ENCODE results near the gene BRAF. TPM values are rescaled to one million over a fixed set of nuclear protein-coding genes. Genes with fewer than 3 reads are reported as not detected.
"Not testable (repeated sequence)": the region's sequence is repeated elsewhere in the genome, so short reads cannot be mapped to it uniquely, and the experiment has no call there.

BRAF gene
- total RNA-seq, 4 donors from 2014 or later = 43.5 to 56.5 (median 49.5) TPM

DNA sequence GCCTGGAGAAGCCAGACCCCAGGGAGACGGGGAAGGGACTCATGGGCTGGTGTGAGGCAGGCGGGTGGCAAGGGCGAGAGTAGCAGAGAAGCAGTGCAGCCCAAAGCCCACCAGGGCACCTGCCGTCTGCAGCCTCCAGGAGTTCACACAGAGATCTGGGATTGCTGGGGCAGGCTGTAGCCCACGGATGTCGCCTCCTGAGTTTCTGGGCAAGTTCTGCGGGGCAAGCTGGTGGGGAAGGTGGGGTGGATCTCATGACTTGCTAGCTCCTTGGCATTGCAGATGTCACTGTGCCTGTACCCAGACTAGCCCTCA lies 246.0 kb downstream of the BRAF start:
- peaks cover 0 to 26% (median 15%) of the 10 kb centered on the region in 4 donors for H3K4me1 ChIP-seq
- H3K36me3 ChIP-seq = peaks cover 0 to 69% (median 7%) of the 10 kb centered on the region in 3 donors
- H3K27me3 ChIP-seq = no peaks in the 10 kb centered on the region
- WGBS, 2 donors = 90 to 99% methylated on average over 7 of the region's 7 CpGs
- no peaks in the 10 kb centered on the region for H3K9me3 ChIP-seq
- H3K4me3 ChIP-seq = no peak overlapping the region
- DNase-seq (ENCODE audit: low spot score in 2 of 2) = no peak
- no peak overlapping the region for H3K27ac ChIP-seq
- TF ChIP-seq, protein P1, sequence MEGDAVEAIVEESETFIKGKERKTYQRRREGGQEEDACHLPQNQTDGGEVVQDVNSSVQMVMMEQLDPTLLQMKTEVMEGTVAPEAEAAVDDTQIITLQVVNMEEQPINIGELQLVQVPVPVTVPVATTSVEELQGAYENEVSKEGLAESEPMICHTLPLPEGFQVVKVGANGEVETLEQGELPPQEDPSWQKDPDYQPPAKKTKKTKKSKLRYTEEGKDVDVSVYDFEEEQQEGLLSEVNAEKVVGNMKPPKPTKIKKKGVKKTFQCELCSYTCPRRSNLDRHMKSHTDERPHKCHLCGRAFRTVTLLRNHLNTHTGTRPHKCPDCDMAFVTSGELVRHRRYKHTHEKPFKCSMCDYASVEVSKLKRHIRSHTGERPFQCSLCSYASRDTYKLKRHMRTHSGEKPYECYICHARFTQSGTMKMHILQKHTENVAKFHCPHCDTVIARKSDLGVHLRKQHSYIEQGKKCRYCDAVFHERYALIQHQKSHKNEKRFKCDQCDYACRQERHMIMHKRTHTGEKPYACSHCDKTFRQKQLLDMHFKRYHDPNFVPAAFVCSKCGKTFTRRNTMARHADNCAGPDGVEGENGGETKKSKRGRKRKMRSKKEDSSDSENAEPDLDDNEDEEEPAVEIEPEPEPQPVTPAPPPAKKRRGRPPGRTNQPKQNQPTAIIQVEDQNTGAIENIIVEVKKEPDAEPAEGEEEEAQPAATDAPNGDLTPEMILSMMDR (IDR thresholded peaks at IDR 0.05) = no peak
- TF ChIP-seq POLR2A (IDR thresholded peaks at IDR 0.05) = no peak
- no peak for TF ChIP-seq EP300 (IDR thresholded peaks at IDR 0.05)

DNA sequence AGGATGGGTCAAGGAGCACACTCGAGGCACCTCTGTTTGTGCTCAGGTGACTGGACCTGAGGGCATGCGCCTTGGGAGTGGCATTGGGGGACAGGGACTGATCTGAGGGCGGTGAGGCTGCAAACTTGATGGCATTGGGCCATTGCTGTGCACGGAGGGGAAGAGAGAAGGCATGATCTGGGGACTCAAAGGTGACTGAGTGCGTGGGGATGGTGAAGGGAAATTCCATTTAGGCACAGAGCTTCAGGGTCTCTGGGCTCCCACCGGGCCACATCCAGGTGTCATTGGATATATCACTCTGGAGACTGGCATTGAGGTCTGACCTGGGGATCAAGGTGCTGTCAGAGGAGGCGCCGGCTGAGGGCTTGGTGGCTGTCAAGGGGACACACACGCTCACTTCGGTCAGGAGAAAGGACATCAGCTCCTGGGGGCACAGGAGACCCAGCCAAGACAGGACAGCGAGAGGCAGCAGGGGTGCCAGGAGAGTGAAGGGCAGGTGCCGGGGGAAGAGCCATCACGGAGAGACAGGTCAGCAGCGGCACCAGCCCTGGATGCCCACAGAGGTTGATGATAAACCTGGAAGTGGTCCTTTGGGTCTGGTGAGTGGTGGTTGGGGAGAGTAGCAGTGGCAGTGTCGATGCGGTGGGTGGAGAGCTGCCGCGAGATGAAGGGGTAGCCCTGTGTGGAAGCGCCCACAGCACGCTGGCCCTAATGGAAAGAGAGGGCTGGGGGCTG lies 246.5 kb downstream of the BRAF start:
- Histone ChIP-seq H3K4me3 (no peak overlapping the region), H3K4me1 (peaks cover 0 to 31% (median 16%) of the 10 kb centered on the region in 4 donors), H3K27me3 (no peaks in the 10 kb centered on the region), H3K27ac (no peak overlapping the region), H3K36me3 (peaks cover 0 to 65% (median 7%) of the 10 kb centered on the region in 3 donors), H3K9me3 (no peaks in the 10 kb centered on the region)
- TF ChIP-seq POLR2A (IDR thresholded peaks at IDR 0.05) = no peak
- TF ChIP-seq EP300 (IDR thresholded peaks at IDR 0.05) = no peak
- TF ChIP-seq, protein P1 (IDR thresholded peaks at IDR 0.05) = no peak
- no peak for DNase-seq (ENCODE audit: low spot score in 2 of 2)
- 92 to 93% methylated on average over 20 of the region's 20 CpGs for WGBS, 2 donors

DNA sequence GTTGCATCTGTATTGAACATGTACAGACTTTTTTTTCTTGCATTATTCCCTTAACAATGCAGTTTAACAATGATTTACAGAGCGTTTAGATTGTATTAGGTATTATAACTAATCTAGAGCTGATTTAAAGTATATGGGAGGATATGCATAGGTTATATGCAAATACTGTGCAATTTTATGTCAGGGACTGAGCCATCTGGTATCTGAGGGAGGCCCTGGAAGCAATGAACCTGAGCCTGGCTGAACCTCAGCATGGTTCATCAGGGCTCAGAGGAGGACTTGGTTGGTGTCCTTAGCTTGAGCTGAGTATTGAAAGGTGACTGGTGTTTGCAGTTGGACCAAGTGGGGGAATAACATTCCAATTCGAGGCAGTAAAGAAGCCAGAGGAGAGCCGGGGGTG lies 247.2 kb downstream of the BRAF start:
- 87% methylated on average over 3 of the region's 3 CpGs for WGBS, 2 donors
- no peak for DNase-seq (ENCODE audit: low spot score in 2 of 2)
- Histone ChIP-seq H3K36me3 (peaks cover 0 to 63% (median 7%) of the 10 kb centered on the region in 3 donors), H3K27me3 (no peaks in the 10 kb centered on the region), H3K27ac (no peak overlapping the region), H3K9me3 (no peaks in the 10 kb centered on the region), H3K4me3 (no peak overlapping the region), H3K4me1 (peaks cover 0 to 34% (median 16%) of the 10 kb centered on the region in 4 donors)
- TF ChIP-seq POLR2A (IDR thresholded peaks at IDR 0.05) = no peak
- TF ChIP-seq EP300 (IDR thresholded peaks at IDR 0.05) = no peak
- TF ChIP-seq, protein P1 (IDR thresholded peaks at IDR 0.05) = no peak

DNA sequence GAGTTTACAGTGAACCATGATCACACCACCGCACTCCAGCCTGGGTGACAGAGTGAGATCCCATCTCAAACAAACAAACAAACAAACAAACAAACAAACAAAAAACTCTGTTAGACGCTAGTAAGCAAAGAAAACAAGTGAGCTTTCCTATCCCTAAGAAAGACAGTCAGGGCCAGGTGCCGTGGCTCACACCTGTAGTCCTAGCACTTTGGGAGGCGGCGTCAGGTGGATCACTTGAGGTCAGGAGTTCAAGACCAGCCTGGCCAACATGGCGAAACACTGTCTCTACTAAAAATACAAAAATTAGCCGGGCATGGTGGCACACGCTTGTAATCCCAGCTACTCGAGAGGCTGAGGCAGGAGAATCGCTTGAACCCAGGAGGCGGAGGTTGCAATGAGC lies 247.8 kb downstream of the BRAF start:
- peaks cover 0 to 57% (median 7%) of the 10 kb centered on the region in 3 donors for H3K36me3 ChIP-seq
- not testable (repeated sequence) for H3K27me3 ChIP-seq; H3K4me3 ChIP-seq; H3K9me3 ChIP-seq; H3K27ac ChIP-seq; DNase-seq (ENCODE audit: low spot score in 2 of 2)
- 95 to 97% methylated on average over 11 of the region's 11 CpGs for WGBS, 2 donors
- H3K4me1 ChIP-seq = peaks cover 0 to 39% (median 16%) of the 10 kb centered on the region in 4 donors

DNA sequence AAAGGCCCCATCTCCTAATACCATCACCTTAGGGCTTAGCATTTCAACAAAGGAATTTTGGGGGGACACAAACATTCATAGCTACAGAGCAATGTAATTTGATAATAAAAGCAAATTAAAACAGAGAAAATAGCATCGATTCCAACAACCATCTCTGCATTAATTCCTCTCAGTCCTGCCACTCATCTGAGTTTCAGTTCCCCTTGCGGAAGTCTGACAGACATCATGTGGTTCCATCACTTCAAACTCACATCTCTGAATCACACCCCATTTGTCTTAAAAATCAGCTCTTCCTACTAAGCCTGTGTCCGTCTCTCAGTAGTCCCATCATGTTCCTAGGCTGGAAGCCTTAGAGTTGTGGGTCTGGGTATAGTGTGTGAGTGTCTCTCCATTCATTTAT lies 248.4 kb downstream of the BRAF start:
- TF ChIP-seq, protein P1 (IDR thresholded peaks at IDR 0.05) = no peak
- TF ChIP-seq POLR2A (IDR thresholded peaks at IDR 0.05) = no peak
- no peak for TF ChIP-seq EP300 (IDR thresholded peaks at IDR 0.05)
- 78 to 91% methylated on average over 3 of the region's 3 CpGs for WGBS, 2 donors
- no peak overlapping the region for H3K4me3 ChIP-seq
- no peaks in the 10 kb centered on the region for H3K27me3 ChIP-seq
- peak overlapping the region in 1 of 4 donors; percentile 55 for H3K27ac ChIP-seq
- H3K4me1 ChIP-seq = peaks cover 0 to 41% (median 16%) of the 10 kb centered on the region in 4 donors
- DNase-seq (ENCODE audit: low spot score in 2 of 2) = no peak
- no peaks in the 10 kb centered on the region for H3K9me3 ChIP-seq
- peaks cover 0 to 51% (median 7%) of the 10 kb centered on the region in 3 donors for H3K36me3 ChIP-seq

All from tibial nerve (tissue), 4 donors.